BLaER1 (cell line): ENCODE data around the gene SEC16A.
A peak's percentile ranks its signal among the peaks of the same experiment; 100 is the strongest.

Experiments
- H3K27ac ChIP-seq: shearing (Covaris generic); formaldehyde crosslinking; 2 replicates; pipeline ENCODE4 v1.8.1; 2022
- H3K27me3 ChIP-seq: shearing (Covaris generic); formaldehyde crosslinking; 2 replicates; pipeline ENCODE4 v1.8.1; 2022
- H3K36me3 ChIP-seq: shearing (Covaris generic); formaldehyde crosslinking; 2 replicates; pipeline ENCODE4 v1.8.1; 2022
- H3K4me1 ChIP-seq: shearing (Covaris generic); formaldehyde crosslinking; 2 replicates; pipeline ENCODE4 v1.8.1; 2022
- H3K4me2 ChIP-seq: shearing (Covaris generic); formaldehyde crosslinking; 2 replicates; pipeline ENCODE4 v1.8.1; 2022
- H3K4me3 ChIP-seq: shearing (Covaris generic); formaldehyde crosslinking; 2 replicates; pipeline ENCODE4 v1.8.1; 2022
- H3K9ac ChIP-seq: shearing (Covaris generic); formaldehyde crosslinking; 2 replicates; pipeline ENCODE4 v1.8.1; 2022
- H3K9me3 ChIP-seq: shearing (Covaris generic); formaldehyde crosslinking; 2 replicates; pipeline ENCODE4 v1.8.1; 2022
- H4K20me1 ChIP-seq: shearing (Covaris generic); formaldehyde crosslinking; 2 replicates; pipeline ENCODE4 v1.8.1; 2022
- Cebpa-rat ChIP-seq: shearing (Covaris generic); IDR thresholded peaks from 2 replicates; pipeline ENCODE4 v1.8.1; 2022

SEC16A gene

GRCh38 chr9:136398286-136398685, 84.6 kb downstream of the SEC16A start:
- peak overlapping the region; percentile 93 for H3K4me2 ChIP-seq
- H4K20me1 ChIP-seq, result peaks cover 35% of the 10 kb centered on the region
- H3K9me3 ChIP-seq, result no peaks in the 10 kb centered on the region
- no peaks in the 10 kb centered on the region for H3K27me3 ChIP-seq
- peak overlapping the region; percentile 88 for H3K9ac ChIP-seq
- no peak overlapping the region for H3K27ac ChIP-seq
- H3K4me3 ChIP-seq, result peak overlapping the region; percentile 96; the same call in 1 of the 2 replicates
- no peak for TF ChIP-seq Cebpa-rat
- peaks cover 21% of the 10 kb centered on the region for H3K4me1 ChIP-seq
- peaks cover 74% of the 10 kb centered on the region for H3K36me3 ChIP-seq

GRCh38 chr9:136397643-136398042, 85.2 kb downstream of the SEC16A start:
- Histone ChIP-seq H3K9ac (0 out of 2 replicates have a peak overlapping the region, but pooled peaks have one; percentile 88), H3K27ac (no peak overlapping the region), H3K9me3 (no peaks in the 10 kb centered on the region), H3K36me3 (peaks cover 80% of the 10 kb centered on the region), H3K4me3 (no peak overlapping the region), H3K4me2 (no peak overlapping the region), H4K20me1 (peaks cover 41% of the 10 kb centered on the region), H3K27me3 (no peaks in the 10 kb centered on the region), H3K4me1 (peaks cover 20% of the 10 kb centered on the region)
- no peak for TF ChIP-seq Cebpa-rat

DNA sequence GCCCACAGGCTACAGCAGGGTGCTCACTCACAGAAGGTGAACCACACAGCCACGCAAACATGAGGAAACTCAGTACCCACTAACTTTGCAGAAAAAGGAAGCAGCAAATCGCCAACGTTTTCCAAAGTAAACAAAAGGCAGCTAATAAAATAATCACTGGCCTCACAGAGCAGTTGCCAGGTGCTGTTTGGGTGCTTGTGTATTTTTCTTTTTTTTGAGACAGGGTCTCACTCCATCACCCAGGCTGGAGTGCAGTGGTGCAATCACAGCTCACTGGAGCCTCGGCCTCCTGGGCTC, 86.7 kb downstream of the SEC16A start:
- Histone ChIP-seq H3K4me1 (peaks cover 20% of the 10 kb centered on the region), H3K27ac (no peak overlapping the region), H3K4me3 (no peak overlapping the region), H3K9ac (no peak overlapping the region), H3K9me3 (no peaks in the 10 kb centered on the region), H3K27me3 (no peaks in the 10 kb centered on the region), H3K4me2 (no peak overlapping the region), H3K36me3 (peaks cover 80% of the 10 kb centered on the region), H4K20me1 (peaks cover 56% of the 10 kb centered on the region)
- TF ChIP-seq Cebpa-rat, result no peak

- no peaks in the 10 kb centered on the region for H3K27me3 ChIP-seq
- H3K27ac ChIP-seq, result no peak overlapping the region
- no peaks in the 10 kb centered on the region for H3K9me3 ChIP-seq
- H4K20me1 ChIP-seq, result peaks cover 57% of the 10 kb centered on the region
- peaks cover 80% of the 10 kb centered on the region for H3K36me3 ChIP-seq
- no peak for TF ChIP-seq Cebpa-rat
- H3K4me1 ChIP-seq, result peaks cover 18% of the 10 kb centered on the region
- H3K9ac ChIP-seq, result no peak overlapping the region
- no peak overlapping the region for H3K4me2 ChIP-seq
- H3K4me3 ChIP-seq, result no peak overlapping the region
These were observed 87.3 kb downstream of the SEC16A start for GRCh38 chr9:136395345-136396218.

- Histone ChIP-seq H3K4me3 (no peak overlapping the region), H3K4me1 (peaks cover 13% of the 10 kb centered on the region), H3K36me3 (peaks cover 86% of the 10 kb centered on the region), H3K4me2 (no peak overlapping the region), H3K9me3 (no peaks in the 10 kb centered on the region), H3K9ac (no peak overlapping the region), H3K27me3 (no peaks in the 10 kb centered on the region), H4K20me1 (peaks cover 57% of the 10 kb centered on the region), H3K27ac (no peak overlapping the region)
- no peak for TF ChIP-seq Cebpa-rat
These were observed 87.9 kb downstream of the SEC16A start for GRCh38 chr9:136395020-136395340.

- Histone ChIP-seq H3K9ac (no peak overlapping the region), H3K36me3 (peaks cover 91% of the 10 kb centered on the region), H3K4me3 (no peak overlapping the region), H4K20me1 (peaks cover 56% of the 10 kb centered on the region), H3K4me2 (no peak overlapping the region), H3K4me1 (peaks cover 13% of the 10 kb centered on the region), H3K9me3 (no peaks in the 10 kb centered on the region), H3K27me3 (no peaks in the 10 kb centered on the region), H3K27ac (no peak overlapping the region)
- no peak for TF ChIP-seq Cebpa-rat
These were observed 88.4 kb downstream of the SEC16A start for GRCh38 chr9:136394312-136395019.

- H3K4me3 ChIP-seq, result no peak overlapping the region
- H3K4me1 ChIP-seq, result peaks cover 5% of the 10 kb centered on the region
- peaks cover 50% of the 10 kb centered on the region for H4K20me1 ChIP-seq
- no peak for TF ChIP-seq Cebpa-rat
- H3K9ac ChIP-seq, result no peak overlapping the region
- H3K9me3 ChIP-seq, result no peaks in the 10 kb centered on the region
- no peak overlapping the region for H3K4me2 ChIP-seq
- H3K36me3 ChIP-seq, result peaks cover 97% of the 10 kb centered on the region
- no peak overlapping the region for H3K27ac ChIP-seq
- H3K27me3 ChIP-seq, result no peaks in the 10 kb centered on the region
These were observed 89.3 kb downstream of the SEC16A start for GRCh38 chr9:136393531-136393930.

GRCh38 chr9:136392538-136393449, 90.0 kb downstream of the SEC16A start:
- H3K27ac ChIP-seq, result no peak overlapping the region
- H3K9ac ChIP-seq, result no peak overlapping the region
- H3K4me3 ChIP-seq, result no peak overlapping the region
- H3K4me1 ChIP-seq, result no peaks in the 10 kb centered on the region
- peaks cover 43% of the 10 kb centered on the region for H4K20me1 ChIP-seq
- H3K4me2 ChIP-seq, result no peak overlapping the region
- no peaks in the 10 kb centered on the region for H3K27me3 ChIP-seq
- H3K9me3 ChIP-seq, result no peaks in the 10 kb centered on the region
- H3K36me3 ChIP-seq, result peaks cover 97% of the 10 kb centered on the region
- no peak for TF ChIP-seq Cebpa-rat

- H3K9me3 ChIP-seq, result no peaks in the 10 kb centered on the region
- no peaks in the 10 kb centered on the region for H3K4me1 ChIP-seq
- no peak overlapping the region for H3K4me2 ChIP-seq
- H3K4me3 ChIP-seq, result no peak overlapping the region
- peaks cover 99% of the 10 kb centered on the region for H3K36me3 ChIP-seq
- TF ChIP-seq Cebpa-rat, result no peak
- H3K9ac ChIP-seq, result no peak overlapping the region
- H3K27ac ChIP-seq, result no peak overlapping the region
- peaks cover 47% of the 10 kb centered on the region for H4K20me1 ChIP-seq
- no peaks in the 10 kb centered on the region for H3K27me3 ChIP-seq
These were observed 90.9 kb downstream of the SEC16A start for GRCh38 chr9:136391737-136392537.
